ENCODE measurements around the gene JAKMIP1. TPM values are rescaled to one million over a fixed set of nuclear protein-coding genes. Genes with fewer than 3 reads are reported as not detected.

The JAKMIP1 gene
- total RNA-seq, 2 experiments from 2014 or later: 2.0 to 2.1 TPM

DNA sequence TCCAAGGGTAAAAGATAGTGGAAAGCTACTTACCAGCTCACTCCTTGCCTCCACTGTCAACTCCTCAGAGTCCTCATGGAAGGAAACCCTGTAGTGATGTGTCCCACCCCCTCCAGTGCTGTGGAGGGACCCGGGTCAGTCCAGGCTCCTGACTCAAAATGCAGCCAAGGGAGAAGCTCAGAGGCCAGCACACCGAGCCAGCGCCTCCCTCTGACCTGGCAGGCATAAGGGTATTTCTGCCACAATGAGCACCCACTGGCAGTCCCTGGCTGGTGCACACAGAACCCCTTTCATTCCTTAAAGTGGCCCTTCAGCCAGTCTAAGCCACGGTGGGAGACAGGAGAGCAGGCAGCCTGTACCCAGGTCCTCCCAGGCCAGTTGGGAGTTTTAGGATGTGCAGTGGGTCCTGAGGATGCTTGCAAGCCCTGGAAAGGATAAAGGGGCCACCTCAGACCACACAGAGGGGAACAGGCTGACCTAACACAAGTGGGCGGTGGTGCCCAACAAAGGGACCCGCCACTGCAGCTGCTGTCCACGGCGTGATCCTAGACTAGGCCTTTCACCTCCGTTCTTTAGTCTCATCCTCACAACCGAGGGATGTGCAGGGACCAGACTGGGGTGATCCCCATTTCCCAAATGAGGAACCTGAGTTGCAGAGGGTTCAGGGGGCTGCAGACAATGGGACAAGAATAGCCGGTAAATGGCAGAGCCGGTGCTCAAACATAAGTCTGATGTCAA, 5.7 kb downstream of the JAKMIP1 start:
- Mint-ChIP-seq H3K27ac (no peak overlapping the region), H3K36me3 (ENCODE audit: low read depth) (no peaks in the 10 kb centered on the region), H3K4me1 (ENCODE audit: low read depth) (peaks cover 14% of the 10 kb centered on the region), H3K9me3 (no peaks in the 10 kb centered on the region), H3K27me3 (peaks cover 47% of the 10 kb centered on the region), H3K4me3 (no peak overlapping the region)
- Histone ChIP-seq H3K27me3 (ENCODE audit: control insufficient read depth in 1 of 2, insufficient read depth in 2 of 2, low read length in 2 of 2) (peaks cover 15 to 18% of the 10 kb centered on the region in 2 experiments), H3K4me1 (ENCODE audit: insufficient read depth, low read length) (peaks cover 28% of the 10 kb centered on the region), H3K27ac (ENCODE audit: low read depth in 1 of 2, low read length in 2 of 2) (no peak overlapping the region), H3K4me3 (ENCODE audit: low read length) (no peak overlapping the region), H3K9me3 (ENCODE audit: control insufficient read depth in 1 of 2, insufficient read depth in 1 of 2, low read length in 2 of 2) (peaks cover 0 to 5% of the 10 kb centered on the region in 2 experiments), H3K36me3 (ENCODE audit: insufficient read depth, low read length) (peaks cover 4% of the 10 kb centered on the region)
- CTCF ChIA-PET: no interaction called here
- intact Hi-C loops (cut with DNase I, micrococcal nuclease): no loop called here
- DNase-seq (no peak), ATAC-seq (ENCODE audit: poor library complexity) (no peak)
- TF ChIP-seq, protein P1, sequence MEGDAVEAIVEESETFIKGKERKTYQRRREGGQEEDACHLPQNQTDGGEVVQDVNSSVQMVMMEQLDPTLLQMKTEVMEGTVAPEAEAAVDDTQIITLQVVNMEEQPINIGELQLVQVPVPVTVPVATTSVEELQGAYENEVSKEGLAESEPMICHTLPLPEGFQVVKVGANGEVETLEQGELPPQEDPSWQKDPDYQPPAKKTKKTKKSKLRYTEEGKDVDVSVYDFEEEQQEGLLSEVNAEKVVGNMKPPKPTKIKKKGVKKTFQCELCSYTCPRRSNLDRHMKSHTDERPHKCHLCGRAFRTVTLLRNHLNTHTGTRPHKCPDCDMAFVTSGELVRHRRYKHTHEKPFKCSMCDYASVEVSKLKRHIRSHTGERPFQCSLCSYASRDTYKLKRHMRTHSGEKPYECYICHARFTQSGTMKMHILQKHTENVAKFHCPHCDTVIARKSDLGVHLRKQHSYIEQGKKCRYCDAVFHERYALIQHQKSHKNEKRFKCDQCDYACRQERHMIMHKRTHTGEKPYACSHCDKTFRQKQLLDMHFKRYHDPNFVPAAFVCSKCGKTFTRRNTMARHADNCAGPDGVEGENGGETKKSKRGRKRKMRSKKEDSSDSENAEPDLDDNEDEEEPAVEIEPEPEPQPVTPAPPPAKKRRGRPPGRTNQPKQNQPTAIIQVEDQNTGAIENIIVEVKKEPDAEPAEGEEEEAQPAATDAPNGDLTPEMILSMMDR (IDR thresholded peaks at IDR 0.05): no peak
- POLR2A ChIA-PET: no interaction called here

DNA sequence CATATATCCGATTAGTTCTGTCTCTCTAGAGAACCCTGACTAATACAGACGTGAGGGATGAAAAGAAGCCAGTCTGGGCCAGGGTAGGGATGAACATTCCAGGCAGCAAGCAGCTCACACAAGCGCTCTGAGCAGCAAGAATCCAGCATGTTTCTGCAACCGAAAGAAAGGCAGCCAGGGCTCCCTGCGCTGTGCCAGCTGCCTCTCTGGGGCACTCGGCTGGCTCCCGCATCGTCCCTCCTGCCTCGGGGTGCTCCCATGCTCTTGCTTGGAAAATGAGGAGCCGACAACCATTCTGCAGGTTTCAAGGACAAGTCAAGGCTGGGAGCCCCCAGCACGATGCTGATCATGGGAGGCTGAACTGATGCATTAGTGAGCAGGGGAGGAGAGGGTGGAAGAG, 7.0 kb downstream of the JAKMIP1 start:
- no peak overlapping the region for H3K27ac Mint-ChIP-seq
- peaks cover 0 to 6% of the 10 kb centered on the region in 2 experiments for H3K9me3 ChIP-seq (ENCODE audit: control insufficient read depth in 1 of 2, insufficient read depth in 1 of 2, low read length in 2 of 2)
- H3K27ac ChIP-seq (ENCODE audit: low read depth in 1 of 2, low read length in 2 of 2): no peak overlapping the region
- intact Hi-C loops (cut with DNase I, micrococcal nuclease): no loop called here
- H3K4me1 ChIP-seq (ENCODE audit: insufficient read depth, low read length): peaks cover 19% of the 10 kb centered on the region
- ATAC-seq (ENCODE audit: poor library complexity): no peak
- H3K27me3 Mint-ChIP-seq: peaks cover 41% of the 10 kb centered on the region
- H3K9me3 Mint-ChIP-seq: no peaks in the 10 kb centered on the region
- H3K27me3 ChIP-seq (ENCODE audit: control insufficient read depth in 1 of 2, insufficient read depth in 2 of 2, low read length in 2 of 2): peaks cover 9 to 10% of the 10 kb centered on the region in 2 experiments
- POLR2A ChIA-PET: no interaction called here
- H3K4me3 Mint-ChIP-seq: no peak overlapping the region
- no peak overlapping the region for H3K4me3 ChIP-seq (ENCODE audit: low read length)
- TF ChIP-seq, protein P1 (IDR thresholded peaks at IDR 0.05): no peak
- peaks cover 7% of the 10 kb centered on the region for H3K4me1 Mint-ChIP-seq (ENCODE audit: low read depth)
- DNase-seq: no peak
- CTCF ChIA-PET: interaction anchor here (1.3 kb wide), 1 partner anchor 15 kb away, joined by 3 read pairs; no protein-coding TSS in a partner anchor
- H3K36me3 ChIP-seq (ENCODE audit: insufficient read depth, low read length): peaks cover 4% of the 10 kb centered on the region
- H3K36me3 Mint-ChIP-seq (ENCODE audit: low read depth): no peaks in the 10 kb centered on the region

DNA sequence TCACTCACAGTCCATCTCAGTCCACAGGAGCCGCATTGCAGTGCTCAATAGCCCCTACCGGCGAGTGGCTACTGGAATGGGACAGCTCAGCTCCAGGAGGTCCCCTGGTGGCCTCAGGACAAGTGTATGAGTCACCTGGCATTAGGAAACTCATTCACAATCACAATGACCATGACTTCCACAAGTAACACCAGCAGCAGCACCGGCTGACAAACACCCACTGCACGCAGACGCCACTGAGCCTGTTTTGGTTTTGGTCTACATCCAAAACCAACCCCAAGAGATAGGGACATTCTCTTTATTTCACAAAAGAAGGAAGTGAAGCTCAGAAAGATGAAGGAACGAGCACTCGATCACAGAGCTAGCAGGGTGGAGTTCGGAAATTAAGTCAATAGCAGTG, 8.1 kb downstream of the JAKMIP1 start:
- no peaks in the 10 kb centered on the region for H3K27me3 ChIP-seq (ENCODE audit: control insufficient read depth in 1 of 2, insufficient read depth in 2 of 2, low read length in 2 of 2)
- ATAC-seq (ENCODE audit: poor library complexity): no peak
- peaks cover 4% of the 10 kb centered on the region for H3K36me3 ChIP-seq (ENCODE audit: insufficient read depth, low read length)
- Mint-ChIP-seq H3K27ac (no peak overlapping the region), H3K27me3 (peaks cover 30% of the 10 kb centered on the region), H3K9me3 (no peaks in the 10 kb centered on the region), H3K4me3 (no peak overlapping the region), H3K36me3 (ENCODE audit: low read depth) (no peaks in the 10 kb centered on the region), H3K4me1 (ENCODE audit: low read depth) (no peaks in the 10 kb centered on the region)
- H3K4me1 ChIP-seq (ENCODE audit: insufficient read depth, low read length): peaks cover 8% of the 10 kb centered on the region
- intact Hi-C loops (cut with DNase I, micrococcal nuclease): no loop called here
- no peak for DNase-seq
- ChIA-PET POLR2A (no interaction called here), CTCF (no interaction called here)
- H3K4me3 ChIP-seq (ENCODE audit: low read length): no peak overlapping the region
- no peak overlapping the region for H3K27ac ChIP-seq (ENCODE audit: low read depth in 1 of 2, low read length in 2 of 2)
- TF ChIP-seq, protein P1 (IDR thresholded peaks at IDR 0.05): no peak
- peaks cover 3 to 4% of the 10 kb centered on the region in 2 experiments for H3K9me3 ChIP-seq (ENCODE audit: control insufficient read depth in 1 of 2, insufficient read depth in 1 of 2, low read length in 2 of 2)
